Activated CD4-positive, alpha-beta memory T cell treated with anti-CD3 and anti-CD28 coated beads for 36 hours (primary cell): ENCODE data around the gene CNIH2. TPM values are rescaled to one million over a fixed set of nuclear protein-coding genes. Genes with fewer than 3 reads are reported as not detected.

Experiments used
- CTCF ChIA-PET: fragments of 350-600 bp; sonication (Branson Sonifier 250); formaldehyde crosslinking; loops from one replicate; lab custom pipeline; 2021; ENCODE audit warnings: antibody characterized with exemption, inconsistent platforms; lab: Charles Lee
- POLR2A ChIA-PET: fragments of 350-600 bp; sonication (Branson Sonifier 250); formaldehyde crosslinking; loops from one replicate; lab custom pipeline; 2021; ENCODE audit warnings: antibody characterized with exemption; lab: Charles Lee
- DNase-seq: peaks from one replicate; pipeline ENCODE4 v3.0.0-alpha.2; 2020
- H3K27ac Mint-ChIP-seq: one replicate; pipeline ENCODE4 v1.8.0; 2021; ENCODE audit warnings: mixed read lengths
- H3K27me3 Mint-ChIP-seq: one replicate; pipeline ENCODE4 v1.8.0; 2021; ENCODE audit warnings: mixed read lengths
- H3K36me3 Mint-ChIP-seq: one replicate; pipeline ENCODE4 v1.8.0; 2021; ENCODE audit warnings: mixed read lengths
- H3K4me1 Mint-ChIP-seq: one replicate; pipeline ENCODE4 v1.8.0; 2021; ENCODE audit warnings: low read depth, mixed read lengths
- H3K4me3 Mint-ChIP-seq: one replicate; pipeline ENCODE4 v1.8.0; 2021; ENCODE audit warnings: mild to moderate bottlenecking, mixed read lengths
- H3K9me3 Mint-ChIP-seq: one replicate; pipeline ENCODE4 v1.8.0; 2021; ENCODE audit warnings: mixed read lengths
- intact Hi-C: fragments of 100-400 bp; cut with micrococcal nuclease; formaldehyde crosslinking; loops from one replicate; pipeline ENCODE4 v1.15.1; 2023
- total RNA-seq, 2 experiments: library from RNA; stranded (reverse); gene quantifications; one replicate each; pipeline ENCODE4 v1.2.3, GENCODE V29; 2021

CNIH2 gene
- total RNA-seq, 2 experiments from 2014 or later, result 0.39 to 1.5 TPM

DNA sequence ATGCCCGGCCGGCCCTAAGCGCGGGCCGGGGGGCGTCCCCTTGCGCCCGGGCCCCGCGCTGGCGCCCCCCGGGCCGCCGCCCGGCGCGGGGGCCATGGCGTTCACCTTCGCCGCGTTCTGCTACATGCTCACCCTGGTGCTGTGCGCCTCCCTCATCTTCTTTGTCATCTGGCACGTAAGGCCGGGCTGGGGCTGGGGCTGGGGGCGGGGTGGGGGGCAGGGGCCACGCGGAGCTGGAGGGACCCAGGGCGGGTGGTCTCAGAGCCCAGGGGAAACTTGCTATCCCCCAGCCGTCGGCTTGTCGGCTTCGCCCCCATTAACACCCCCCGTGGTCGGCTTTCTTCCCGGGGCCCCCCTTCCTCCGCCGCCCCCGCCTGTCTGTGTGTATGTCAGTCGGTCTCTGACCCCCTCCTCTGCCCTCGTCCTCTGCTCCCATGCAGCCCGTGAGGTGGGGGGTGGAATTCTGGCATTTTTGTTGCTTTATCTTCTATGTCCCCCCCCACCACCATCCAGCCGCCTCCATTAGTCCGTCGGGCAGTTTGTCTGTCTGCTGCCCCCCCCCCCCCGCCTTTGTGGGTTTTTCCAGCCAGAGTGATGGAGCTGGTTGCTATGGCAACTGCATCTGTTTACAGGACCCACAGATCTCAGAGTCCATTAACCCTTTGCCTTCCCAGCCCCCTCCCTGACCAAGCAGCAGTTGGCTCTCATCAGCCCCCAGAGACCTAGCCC is 552 bp downstream of the CNIH2 start:
- ChIA-PET CTCF (interaction anchor here (1.0 to 1.6 kb wide), 2 partner anchors 11 to 56 kb away, joined by 4 to 5 read pairs; partner anchors contain the start of gene YIF1A), POLR2A (no interaction called here)
- H3K9me3 Mint-ChIP-seq, result no peaks in the 10 kb centered on the region
- intact Hi-C loops, result no loop called here
- DNase-seq, result no peak
- peak overlapping the region; percentile 41 for H3K4me3 Mint-ChIP-seq
- no peaks in the 10 kb centered on the region for H3K27me3 Mint-ChIP-seq
- H3K4me1 Mint-ChIP-seq, result peaks cover 20% of the 10 kb centered on the region
- H3K36me3 Mint-ChIP-seq, result peaks cover under 1% of the 10 kb centered on the region
- no peak overlapping the region for H3K27ac Mint-ChIP-seq

DNA sequence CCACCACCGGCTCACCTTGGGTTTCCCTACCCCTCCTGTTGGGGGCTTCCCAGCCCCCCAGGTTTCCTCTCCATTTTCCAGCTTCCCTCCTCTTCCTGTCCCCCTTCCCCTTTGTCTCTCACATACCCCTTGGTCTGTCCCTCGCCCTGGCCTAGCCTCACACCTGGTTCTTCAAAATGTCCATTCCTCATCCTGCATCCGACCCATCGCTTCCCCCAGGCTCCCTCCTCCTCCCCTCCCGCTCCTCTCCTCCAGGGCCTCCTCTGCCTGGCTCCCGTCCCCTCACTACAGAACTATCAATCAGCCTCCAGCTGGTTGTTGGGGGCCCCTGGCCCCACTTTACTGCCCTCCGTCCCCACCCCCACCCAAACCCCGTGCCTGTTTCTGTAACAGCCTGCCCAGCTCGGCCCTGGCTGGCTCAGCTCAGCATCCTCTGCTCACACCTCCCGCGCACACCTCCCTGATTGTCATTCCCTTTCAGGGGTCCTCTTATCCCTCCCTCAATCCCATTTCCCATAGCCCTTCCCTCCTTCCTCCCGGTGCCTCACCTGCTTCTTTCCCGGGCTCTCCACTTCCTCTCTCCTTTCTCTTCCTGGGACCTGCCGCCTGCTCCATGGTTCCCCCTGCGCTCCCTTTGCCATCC is 1.2 kb downstream of the CNIH2 start:
- Mint-ChIP-seq H3K9me3 (no peaks in the 10 kb centered on the region), H3K27ac (no peak overlapping the region), H3K4me3 (peak overlapping the region; percentile 38), H3K4me1 (peaks cover 20% of the 10 kb centered on the region), H3K27me3 (no peaks in the 10 kb centered on the region), H3K36me3 (no peaks in the 10 kb centered on the region)
- ChIA-PET POLR2A (no interaction called here), CTCF (interaction anchor here (1.0 to 1.6 kb wide), 3 partner anchors 10 to 57 kb away, joined by 4 to 5 read pairs (median 4); partner anchors contain the start of genes RAB1B and YIF1A)
- intact Hi-C loops, result no loop called here
- no peak for DNase-seq

DNA sequence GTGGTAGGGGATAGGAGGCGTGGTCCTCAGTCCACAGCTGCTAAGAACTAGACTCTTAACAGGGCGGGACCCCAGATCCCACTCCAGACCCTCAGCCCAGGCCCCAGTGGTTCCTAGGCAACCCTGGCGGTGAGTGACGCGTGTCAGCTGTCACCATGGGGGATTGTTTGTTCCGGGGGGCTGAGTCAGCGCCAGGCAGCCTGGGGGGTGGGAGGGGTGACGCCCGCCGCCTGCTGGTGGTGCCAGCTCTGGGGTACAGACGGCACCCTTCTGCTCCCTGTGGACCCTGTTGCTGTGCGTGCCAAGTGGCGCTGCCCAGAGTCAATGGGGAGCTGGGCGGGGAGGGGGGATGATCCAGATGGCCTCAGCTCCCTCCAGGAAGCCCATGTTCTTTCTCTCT is 2.5 kb downstream of the CNIH2 start:
- CTCF ChIA-PET, result interaction anchor here (0.7 to 3.1 kb wide), 6 partner anchors 9 to 612 kb away, joined by 3 to 19 read pairs (median 4); partner anchors contain the start of genes RAB1B and YIF1A
- POLR2A ChIA-PET, result interaction anchor here (1.2 kb wide), 1 partner anchor 9 kb away, joined by 3 read pairs; no protein-coding TSS in a partner anchor
- no peak for DNase-seq
- Mint-ChIP-seq H3K36me3 (no peaks in the 10 kb centered on the region), H3K27ac (no peak overlapping the region), H3K9me3 (no peaks in the 10 kb centered on the region), H3K4me1 (peaks cover 20% of the 10 kb centered on the region), H3K4me3 (no peak overlapping the region), H3K27me3 (no peaks in the 10 kb centered on the region)
- intact Hi-C loops, result no loop called here

GRCh38 chr11:66281001-66281400 is 3.0 kb downstream of the CNIH2 start:
- Mint-ChIP-seq H3K4me3 (no peak overlapping the region), H3K4me1 (peaks cover 20% of the 10 kb centered on the region), H3K36me3 (no peaks in the 10 kb centered on the region), H3K27ac (no peak overlapping the region), H3K27me3 (no peaks in the 10 kb centered on the region), H3K9me3 (no peaks in the 10 kb centered on the region)
- intact Hi-C loops, result no loop called here
- CTCF ChIA-PET, result interaction anchor here (1.4 to 3.1 kb wide), 2 partner anchors 21 to 58 kb away, joined by 4 to 19 read pairs; no protein-coding TSS in a partner anchor
- POLR2A ChIA-PET, result interaction anchor here (0.6 to 1.2 kb wide), 2 partner anchors 9 to 262 kb away, joined by 3 read pairs; no protein-coding TSS in a partner anchor
- no peak for DNase-seq

DNA sequence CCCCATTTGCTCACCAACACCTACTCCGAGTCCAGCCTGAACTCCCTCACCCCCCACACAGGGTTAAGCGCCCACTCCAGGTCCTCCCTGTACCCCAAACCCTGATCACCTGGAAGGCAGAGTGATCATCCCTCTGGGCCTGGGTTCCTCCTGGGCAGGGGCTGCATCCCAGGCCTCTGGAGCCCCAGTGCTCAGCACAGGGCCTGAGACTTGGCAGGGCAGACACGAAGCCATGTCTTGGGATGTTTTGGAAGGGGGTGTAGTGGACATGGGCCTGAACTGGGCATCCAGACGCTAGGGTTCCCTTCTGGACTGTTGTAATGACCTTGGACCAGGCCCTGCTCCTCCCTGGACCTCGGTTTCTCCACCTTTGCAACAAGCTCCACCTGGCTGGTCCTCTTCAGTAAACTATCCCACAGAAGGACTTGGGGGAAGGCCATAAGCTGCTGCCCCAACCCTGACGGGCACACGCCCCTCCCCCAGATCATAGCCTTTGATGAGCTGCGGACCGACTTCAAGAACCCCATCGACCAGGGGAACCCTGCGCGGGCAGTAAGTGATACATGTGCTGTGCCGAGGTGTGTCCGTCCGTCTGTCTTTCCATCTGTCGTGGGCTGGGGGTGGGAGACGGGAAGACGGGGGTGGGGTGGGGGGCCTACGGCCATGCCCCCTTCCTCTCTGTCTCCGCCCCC is 3.9 kb downstream of the CNIH2 start:
- CTCF ChIA-PET, result interaction anchor here (0.7 to 3.1 kb wide), 17 partner anchors 9 to 166 kb away, joined by 3 to 22 read pairs (median 4); partner anchors contain the start of genes RAB1B, RIN1 and TMEM151A
- Mint-ChIP-seq H3K4me3 (peak overlapping the region; percentile 57), H3K27me3 (no peaks in the 10 kb centered on the region), H3K27ac (peak overlapping the region; percentile 28), H3K9me3 (no peaks in the 10 kb centered on the region), H3K36me3 (no peaks in the 10 kb centered on the region), H3K4me1 (peaks cover 23% of the 10 kb centered on the region)
- no peak for DNase-seq
- POLR2A ChIA-PET, result interaction anchor here (1.5 to 1.9 kb wide), 2 partner anchors 14 to 60 kb away, joined by 4 to 6 read pairs; no protein-coding TSS in a partner anchor
- intact Hi-C loops, result loop anchor here (1.0 kb wide), 2 partner anchors 14 to 60 kb away; partner anchors contain the start of gene RAB1B

DNA sequence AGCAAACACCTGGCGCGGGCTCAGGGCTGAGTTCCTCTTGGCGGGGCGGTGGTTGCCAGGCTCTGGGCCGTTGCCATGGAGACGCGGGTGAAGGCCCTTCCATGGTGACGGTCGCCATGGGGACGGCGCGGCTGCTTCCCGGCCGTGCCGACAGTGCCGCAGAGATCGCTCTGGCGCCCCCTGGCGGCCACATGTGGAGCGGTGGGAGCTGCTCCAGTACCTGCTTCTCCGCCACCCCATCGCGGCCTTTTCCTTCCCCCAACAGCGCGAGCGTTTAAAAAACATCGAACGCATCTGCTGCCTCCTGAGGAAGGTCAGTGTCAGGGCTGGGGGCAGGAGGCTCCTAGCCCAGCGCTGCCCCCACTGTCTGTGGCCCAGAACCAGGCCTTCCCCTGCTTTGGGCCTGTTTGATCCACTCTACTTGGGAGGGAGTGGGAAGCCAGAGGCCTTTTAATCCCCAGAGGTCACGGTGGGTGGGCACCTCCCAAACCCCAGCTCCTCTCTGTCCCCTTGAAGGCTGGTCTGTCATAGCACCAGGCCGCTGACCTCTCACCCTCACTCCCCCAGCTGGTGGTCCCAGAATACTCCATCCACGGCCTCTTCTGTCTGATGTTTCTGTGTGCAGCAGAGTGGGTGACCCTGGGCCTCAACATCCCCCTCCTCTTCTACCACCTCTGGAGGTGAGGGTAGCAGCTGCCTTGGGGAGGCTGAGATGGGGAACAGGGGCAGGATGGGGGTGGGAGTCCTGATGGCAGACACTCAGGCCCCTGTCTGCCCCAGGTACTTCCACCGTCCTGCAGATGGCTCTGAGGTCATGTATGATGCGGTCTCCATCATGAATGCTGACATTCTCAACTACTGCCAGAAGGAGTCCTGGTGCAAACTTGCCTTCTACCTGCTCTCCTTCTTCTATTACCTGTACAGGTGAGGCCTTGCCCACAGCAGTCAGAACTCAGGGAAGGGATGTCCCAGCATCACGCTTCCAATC is 4.8 kb downstream of the CNIH2 start:
- Mint-ChIP-seq H3K4me3 (peak overlapping the region; percentile 57), H3K27me3 (no peaks in the 10 kb centered on the region), H3K36me3 (no peaks in the 10 kb centered on the region), H3K4me1 (peaks cover 31% of the 10 kb centered on the region), H3K9me3 (no peaks in the 10 kb centered on the region), H3K27ac (peak overlapping the region; percentile 56)
- DNase-seq, result peak; percentile 98
- CTCF ChIA-PET, result interaction anchor here (0.6 to 3.1 kb wide), 19 partner anchors 8 to 422 kb away, joined by 3 to 22 read pairs (median 4); partner anchors contain the start of genes RAB1B, RIN1 and TMEM151A
- POLR2A ChIA-PET, result interaction anchor here (1.5 to 1.9 kb wide), 2 partner anchors 15 to 61 kb away, joined by 4 to 6 read pairs; no protein-coding TSS in a partner anchor
- intact Hi-C loops, result loop anchor here (1.0 kb wide), 2 partner anchors 14 to 60 kb away; partner anchors contain the start of gene RAB1B

GRCh38 chr11:66283461-66284105 is 5.6 kb downstream of the CNIH2 start:
- no peaks in the 10 kb centered on the region for H3K9me3 Mint-ChIP-seq
- intact Hi-C loops, result no loop called here
- no peak for DNase-seq
- no peak overlapping the region for H3K4me3 Mint-ChIP-seq
- no peak overlapping the region for H3K27ac Mint-ChIP-seq
- ChIA-PET CTCF (interaction anchor here (0.9 to 3.1 kb wide), 7 partner anchors 11 to 61 kb away, joined by 3 to 22 read pairs (median 7); partner anchors contain the start of gene RAB1B), POLR2A (interaction anchor here (1.5 to 1.9 kb wide), 2 partner anchors 16 to 62 kb away, joined by 4 to 6 read pairs; no protein-coding TSS in a partner anchor)
- H3K4me1 Mint-ChIP-seq, result peaks cover 32% of the 10 kb centered on the region
- no peaks in the 10 kb centered on the region for H3K27me3 Mint-ChIP-seq
- H3K36me3 Mint-ChIP-seq, result no peaks in the 10 kb centered on the region

- no peaks in the 10 kb centered on the region for H3K36me3 Mint-ChIP-seq
- peaks cover 32% of the 10 kb centered on the region for H3K4me1 Mint-ChIP-seq
- intact Hi-C loops, result no loop called here
- no peaks in the 10 kb centered on the region for H3K9me3 Mint-ChIP-seq
- no peaks in the 10 kb centered on the region for H3K27me3 Mint-ChIP-seq
- H3K27ac Mint-ChIP-seq, result no peak overlapping the region
- DNase-seq, result no peak
- ChIA-PET POLR2A (no interaction called here), CTCF (no interaction called here)
- H3K4me3 Mint-ChIP-seq, result no peak overlapping the region
Observed at GRCh38 chr11:66284526-66285078, 6.6 kb downstream of the CNIH2 start.

DNA sequence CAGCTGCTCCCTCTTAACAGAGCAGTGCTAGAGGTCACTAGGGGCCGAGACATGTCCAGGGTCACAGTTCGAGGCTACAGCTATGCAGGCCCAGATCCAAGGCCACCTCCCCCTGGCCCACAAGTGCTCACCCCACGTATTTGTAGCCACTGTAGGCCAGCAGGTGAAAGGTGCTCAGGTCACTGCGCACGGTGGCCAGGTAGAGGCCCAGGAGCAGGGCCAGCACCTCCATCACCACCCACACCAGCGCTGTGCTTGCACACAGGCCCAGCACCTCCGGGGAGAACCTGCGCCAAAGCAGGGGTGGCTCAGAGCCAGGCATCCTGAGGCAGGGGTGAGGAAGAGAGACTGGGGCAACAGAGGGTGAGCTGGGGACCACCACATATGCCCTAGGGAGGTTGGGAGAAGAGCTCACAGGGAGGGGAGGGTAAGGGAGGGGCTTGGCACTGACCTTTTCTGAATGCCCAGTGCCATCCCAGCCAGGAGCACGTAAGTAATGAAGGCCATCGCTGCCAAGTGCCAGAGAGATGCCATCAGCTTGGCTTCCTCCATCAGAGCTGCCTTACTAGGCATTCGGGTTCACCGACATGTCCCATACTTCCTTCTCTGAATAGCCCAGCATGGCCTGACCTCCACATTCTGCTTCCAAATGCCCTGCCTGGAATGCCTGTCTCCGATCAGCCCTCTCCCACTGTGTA is 7.4 kb downstream of the CNIH2 start:
- Mint-ChIP-seq H3K4me3 (no peak overlapping the region), H3K36me3 (no peaks in the 10 kb centered on the region), H3K4me1 (peaks cover 40% of the 10 kb centered on the region), H3K27me3 (no peaks in the 10 kb centered on the region), H3K9me3 (no peaks in the 10 kb centered on the region), H3K27ac (no peak overlapping the region)
- ChIA-PET POLR2A (no interaction called here), CTCF (interaction anchor here (1.0 kb wide), 1 partner anchor 26 kb away, joined by 3 read pairs; no protein-coding TSS in a partner anchor)
- intact Hi-C loops, result no loop called here
- DNase-seq, result no peak
